ENCODE data around the gene UBE2E2.

DNA sequence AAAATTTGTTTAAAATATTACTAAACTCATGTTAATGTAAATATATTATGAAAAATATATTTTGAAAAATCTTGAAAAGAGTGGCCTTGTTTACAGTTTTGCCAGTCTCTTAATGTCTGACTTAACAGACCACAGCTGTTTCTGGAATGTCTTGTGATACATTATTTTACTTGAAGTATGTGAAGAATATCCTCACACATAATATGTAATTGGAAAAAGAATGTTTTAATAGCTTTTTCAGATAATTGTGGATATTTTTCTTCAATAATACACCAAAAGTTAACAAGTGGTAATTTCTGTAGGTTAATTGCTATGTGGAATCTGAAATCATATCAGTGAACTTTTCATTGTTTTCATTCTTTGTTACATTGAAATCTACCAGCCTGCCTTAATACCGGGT, 101.3 kb downstream of the UBE2E2 start:
- TF ChIP-seq, protein P1, sequence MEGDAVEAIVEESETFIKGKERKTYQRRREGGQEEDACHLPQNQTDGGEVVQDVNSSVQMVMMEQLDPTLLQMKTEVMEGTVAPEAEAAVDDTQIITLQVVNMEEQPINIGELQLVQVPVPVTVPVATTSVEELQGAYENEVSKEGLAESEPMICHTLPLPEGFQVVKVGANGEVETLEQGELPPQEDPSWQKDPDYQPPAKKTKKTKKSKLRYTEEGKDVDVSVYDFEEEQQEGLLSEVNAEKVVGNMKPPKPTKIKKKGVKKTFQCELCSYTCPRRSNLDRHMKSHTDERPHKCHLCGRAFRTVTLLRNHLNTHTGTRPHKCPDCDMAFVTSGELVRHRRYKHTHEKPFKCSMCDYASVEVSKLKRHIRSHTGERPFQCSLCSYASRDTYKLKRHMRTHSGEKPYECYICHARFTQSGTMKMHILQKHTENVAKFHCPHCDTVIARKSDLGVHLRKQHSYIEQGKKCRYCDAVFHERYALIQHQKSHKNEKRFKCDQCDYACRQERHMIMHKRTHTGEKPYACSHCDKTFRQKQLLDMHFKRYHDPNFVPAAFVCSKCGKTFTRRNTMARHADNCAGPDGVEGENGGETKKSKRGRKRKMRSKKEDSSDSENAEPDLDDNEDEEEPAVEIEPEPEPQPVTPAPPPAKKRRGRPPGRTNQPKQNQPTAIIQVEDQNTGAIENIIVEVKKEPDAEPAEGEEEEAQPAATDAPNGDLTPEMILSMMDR (conservative IDR thresholded peaks at IDR 0.05; ENCODE audit: low read length): no peak
- TF ChIP-seq EZH2phosphoT487 (IDR thresholded peaks at IDR 0.05; ENCODE audit: borderline replicate concordance): no peak
